Measurements from ENCODE around the gene PIGB.
"Not testable (repeated sequence)": the region's sequence is repeated elsewhere in the genome, so short reads cannot be mapped to it uniquely, and the experiment has no call there.

Gene PIGB

GRCh38 chr15:55379095-55379494, 60.1 kb downstream of the PIGB start:
- Mint-ChIP-seq H3K27me3 (no peaks in the 10 kb centered on the region), H3K9me3 (no peaks in the 10 kb centered on the region), H3K4me1 (no peaks in the 10 kb centered on the region), H3K27ac (no peak overlapping the region), H3K36me3 (ENCODE audit: low read depth) (peaks cover 4% of the 10 kb centered on the region), H3K4me3 (no peak overlapping the region)
- DNase-seq (no peak), ATAC-seq (no peak)

- peaks cover 7% of the 10 kb centered on the region for H3K36me3 Mint-ChIP-seq (ENCODE audit: low read depth)
- H3K4me3 Mint-ChIP-seq = no peak overlapping the region
- H3K27ac Mint-ChIP-seq = no peak overlapping the region
- H3K4me1 Mint-ChIP-seq = no peaks in the 10 kb centered on the region
- no peak for ATAC-seq
- DNase-seq = no peak
- no peaks in the 10 kb centered on the region for H3K27me3 Mint-ChIP-seq
- H3K9me3 Mint-ChIP-seq = no peaks in the 10 kb centered on the region
These were observed 62.6 kb downstream of the PIGB start for GRCh38 chr15:55381595-55381994.

GRCh38 chr15:55383687-55384086, 64.7 kb downstream of the PIGB start:
- Mint-ChIP-seq H3K27ac (no peak overlapping the region), H3K4me3 (no peak overlapping the region), H3K4me1 (no peaks in the 10 kb centered on the region), H3K9me3 (no peaks in the 10 kb centered on the region), H3K27me3 (no peaks in the 10 kb centered on the region), H3K36me3 (ENCODE audit: low read depth) (peaks cover 10% of the 10 kb centered on the region)
- DNase-seq (no peak), ATAC-seq (no peak)

- Mint-ChIP-seq H3K4me1 (peaks cover 7% of the 10 kb centered on the region), H3K27me3 (no peaks in the 10 kb centered on the region), H3K4me3 (no peak overlapping the region), H3K36me3 (ENCODE audit: low read depth) (peaks cover 9% of the 10 kb centered on the region), H3K9me3 (no peaks in the 10 kb centered on the region), H3K27ac (no peak overlapping the region)
- DNase-seq (no peak), ATAC-seq (no peak)
These were observed 68.0 kb downstream of the PIGB start for GRCh38 chr15:55387027-55387426.

- H3K27ac Mint-ChIP-seq = peak overlapping the region; percentile 1
- H3K27me3 Mint-ChIP-seq = no peaks in the 10 kb centered on the region
- H3K4me3 Mint-ChIP-seq = no peak overlapping the region
- DNase-seq (no peak), ATAC-seq (peak; percentile 24)
- no peaks in the 10 kb centered on the region for H3K9me3 Mint-ChIP-seq
- peaks cover 7% of the 10 kb centered on the region for H3K4me1 Mint-ChIP-seq
- peaks cover 5% of the 10 kb centered on the region for H3K36me3 Mint-ChIP-seq (ENCODE audit: low read depth)
These were observed 70.2 kb downstream of the PIGB start for GRCh38 chr15:55389264-55389607.

GRCh38 chr15:55394694-55395093, 75.7 kb downstream of the PIGB start:
- Mint-ChIP-seq H3K4me3 (no peak overlapping the region), H3K36me3 (ENCODE audit: low read depth) (peaks cover 10% of the 10 kb centered on the region), H3K27ac (no peak overlapping the region), H3K4me1 (peaks cover 1% of the 10 kb centered on the region), H3K27me3 (no peaks in the 10 kb centered on the region), H3K9me3 (peaks cover 11% of the 10 kb centered on the region)
- no peak for ATAC-seq
- no peak for DNase-seq

- Mint-ChIP-seq H3K27ac (no peak overlapping the region), H3K9me3 (peaks cover 15% of the 10 kb centered on the region), H3K4me1 (peaks cover 20% of the 10 kb centered on the region), H3K4me3 (no peak overlapping the region), H3K27me3 (no peaks in the 10 kb centered on the region), H3K36me3 (ENCODE audit: low read depth) (peaks cover 12% of the 10 kb centered on the region)
- ATAC-seq (no peak), DNase-seq (no peak)
These were observed 79.2 kb downstream of the PIGB start for GRCh38 chr15:55398243-55398642.

GRCh38 chr15:55400050-55400449, 81.0 kb downstream of the PIGB start:
- peaks cover 34% of the 10 kb centered on the region for H3K4me1 Mint-ChIP-seq
- not testable (repeated sequence) for H3K9me3 Mint-ChIP-seq; H3K36me3 Mint-ChIP-seq (ENCODE audit: low read depth); H3K27me3 Mint-ChIP-seq; ATAC-seq; H3K27ac Mint-ChIP-seq; DNase-seq; H3K4me3 Mint-ChIP-seq

- ATAC-seq = no peak
- peaks cover 3% of the 10 kb centered on the region for H3K9me3 Mint-ChIP-seq
These were observed 82.8 kb downstream of the PIGB start for GRCh38 chr15:55401786-55402246.

GRCh38 chr15:55402707-55403106, 83.7 kb downstream of the PIGB start:
- H3K36me3 Mint-ChIP-seq (ENCODE audit: low read depth) = peaks cover 2% of the 10 kb centered on the region
- peak overlapping the region; percentile 59 for H3K4me3 Mint-ChIP-seq
- no peaks in the 10 kb centered on the region for H3K27me3 Mint-ChIP-seq
- DNase-seq (no peak), ATAC-seq (peak; percentile 50)
- H3K9me3 Mint-ChIP-seq = peaks cover 3% of the 10 kb centered on the region
- peaks cover 47% of the 10 kb centered on the region for H3K4me1 Mint-ChIP-seq
- peak overlapping the region; percentile 66 for H3K27ac Mint-ChIP-seq

More at GRCh38 chr15:55401786-55402246, 82.8 kb downstream of the PIGB start:
- DNase-seq = no peak
- Mint-ChIP-seq H3K27me3 (no peaks in the 10 kb centered on the region), H3K27ac (no peak overlapping the region), H3K36me3 (ENCODE audit: low read depth) (peaks cover 6% of the 10 kb centered on the region), H3K4me3 (no peak overlapping the region), H3K4me1 (peaks cover 41% of the 10 kb centered on the region)

GRCh38 chr15:55403531-55403930, 84.5 kb downstream of the PIGB start:
- peaks cover 3% of the 10 kb centered on the region for H3K9me3 Mint-ChIP-seq
- H3K4me3 Mint-ChIP-seq = peak overlapping the region; percentile 12
- DNase-seq (no peak), ATAC-seq (no peak)
- peaks cover 49% of the 10 kb centered on the region for H3K4me1 Mint-ChIP-seq
- H3K36me3 Mint-ChIP-seq (ENCODE audit: low read depth) = peaks cover 2% of the 10 kb centered on the region
- peak overlapping the region; percentile 67 for H3K27ac Mint-ChIP-seq
- no peaks in the 10 kb centered on the region for H3K27me3 Mint-ChIP-seq
